B cell (primary cell): ENCODE data around the gene SERTAD2. TPM values are rescaled to one million over a fixed set of nuclear protein-coding genes. Genes with fewer than 3 reads are reported as not detected.

Experiments used
- ATAC-seq: fragments of 200-7000 bp; cut with Tn5 transposase; one replicate; pipeline ENCODE4 v1.10.0; 2021; ENCODE audit warnings: low read depth, mild to moderate bottlenecking, moderate number of reproducible peaks, moderate library complexity
- CTCF ChIA-PET: fragments of 350-600 bp; sonication (Branson Sonifier 250); formaldehyde crosslinking; loops from one replicate; lab custom pipeline; 2021; ENCODE audit warnings: antibody characterized with exemption, inconsistent platforms; lab: Charles Lee
- POLR2A ChIA-PET: fragments of 350-600 bp; sonication (Branson Sonifier 250); formaldehyde crosslinking; loops from one replicate; lab custom pipeline; 2021; ENCODE audit warnings: antibody characterized with exemption; lab: Charles Lee
- DNase-seq: peaks from one replicate; pipeline ENCODE4 v3.0.0; 2013
- H2AFZ ChIP-seq: 2 replicates; pipeline ENCODE4 v1.6.1; 2012; ENCODE audit warnings: mild to moderate bottlenecking, low read depth, low read length; ENCODE audit not compliant: insufficient read depth, poor library complexity, severe bottlenecking
- H3K27ac ChIP-seq, 2 donors: 1 replicate in 1 of 2; 2 replicates in 1 of 2; pipeline ENCODE4 v1.5.1; 2012 to 2013; ENCODE audit warnings: low read length in 2 of 2, mild to moderate bottlenecking in 2 of 2, moderate library complexity in 1 of 2
- H3K27me3 ChIP-seq, 4 experiments: fragments of 200-600 bp in 1 of 4; sonication (generic) in 1 of 4; replicated peaks in 1 of 4; 1 replicate in 2 of 4; 2 replicates in 2 of 4; pipeline versions ENCODE4 v1.6.1 to v1.7.0; 2013 to 2016; ENCODE audit warnings: low read length in 3 of 4, mild to moderate bottlenecking in 2 of 4, mixed read lengths in 1 of 4, moderate library complexity in 1 of 4; ENCODE audit not compliant: insufficient read depth in 4 of 4, control insufficient read depth in 3 of 4; ENCODE audit errors: control extremely low read depth in 1 of 4
- H3K36me3 ChIP-seq, 2 experiments: replicated peaks in 1 of 2; 1 replicate in 1 of 2; 2 replicates in 1 of 2; pipeline versions ENCODE4 v1.6.1 to v1.7.1; 2013; ENCODE audit warnings: low read length in 1 of 2; ENCODE audit not compliant: insufficient read depth in 2 of 2, control insufficient read depth in 1 of 2; ENCODE audit errors: control extremely low read depth in 1 of 2, extremely low read depth in 1 of 2
- H3K4me1 ChIP-seq, 2 donors: fragments of 200-600 bp in 1 of 2; sonication (generic) in 1 of 2; 1 replicate in 1 of 2; 2 replicates in 1 of 2; pipeline versions ENCODE4 v1.5.1 to v1.6.1; 2013 to 2017; ENCODE audit warnings: low read length in 2 of 2; ENCODE audit not compliant: control insufficient read depth in 2 of 2, insufficient read depth in 2 of 2
- H3K4me2 ChIP-seq: replicated peaks from 2 replicates; pipeline ENCODE3; 2012; ENCODE audit warnings: mild to moderate bottlenecking, low read depth, low read length; ENCODE audit not compliant: poor library complexity, severe bottlenecking
- H3K4me3 ChIP-seq, 5 experiments: fragments of 200-600 bp in 1 of 5; sonication (generic) in 1 of 5; 1 replicate in 3 of 5; 2 replicates in 2 of 5; pipeline versions ENCODE4 v1.5.1 to v1.7.0; 2011 to 2016; ENCODE audit warnings: low read length in 4 of 5, mild to moderate bottlenecking in 4 of 5, low read depth in 2 of 5, control low read depth in 1 of 5, moderate library complexity in 1 of 5; ENCODE audit not compliant: insufficient read depth in 1 of 5; ENCODE audit errors: control extremely low read depth in 1 of 5, extremely low read depth in 1 of 5
- H3K79me2 ChIP-seq: fragments of 200-600 bp; sonication (generic); one replicate; pipeline ENCODE4 v1.6.0; 2016; ENCODE audit warnings: low read length; ENCODE audit not compliant: control insufficient read depth, insufficient read depth
- H3K9ac ChIP-seq: fragments of 200-600 bp; sonication (generic); 2 replicates; pipeline ENCODE4 v1.6.1; 2017; ENCODE audit warnings: mild to moderate bottlenecking, low read length, moderate library complexity
- H3K9me3 ChIP-seq, 3 donors: one replicate each; pipeline versions ENCODE4 v1.6.1 to v1.7.1; 2013; ENCODE audit warnings: low read length in 2 of 3; ENCODE audit not compliant: control insufficient read depth in 2 of 3, insufficient read depth in 1 of 3; ENCODE audit errors: control extremely low read depth in 1 of 3
- H4K20me1 ChIP-seq: 2 replicates; pipeline ENCODE4 v1.6.0; 2012; ENCODE audit warnings: mild to moderate bottlenecking, low read length; ENCODE audit not compliant: insufficient read depth, control insufficient read depth, poor library complexity, severe bottlenecking
- H3K27ac Mint-ChIP-seq: one replicate; pipeline ENCODE4 v1.8.0; 2021; ENCODE audit warnings: mixed read lengths
- H3K27me3 Mint-ChIP-seq: one replicate; pipeline ENCODE4 v1.8.0; 2021; ENCODE audit warnings: mixed read lengths
- H3K4me1 Mint-ChIP-seq: one replicate; pipeline ENCODE4 v1.8.0; 2021; ENCODE audit warnings: mixed read lengths
- H3K4me3 Mint-ChIP-seq: one replicate; pipeline ENCODE4 v1.8.0; 2021; ENCODE audit warnings: mixed read lengths
- H3K9me3 Mint-ChIP-seq: one replicate; pipeline ENCODE4 v1.8.0; 2022; ENCODE audit warnings: mixed read lengths; ENCODE audit not compliant: insufficient read depth
- CTCF ChIP-seq: fragments of 200-600 bp; IDR thresholded peaks from one replicate; pipeline ENCODE4 v1.8.0; 2022; ENCODE audit warnings: antibody characterized with exemption, mild to moderate bottlenecking
- EZH2 ChIP-seq: IDR thresholded peaks from 2 replicates; pipeline ENCODE4 v1.6.1; 2012; ENCODE audit warnings: borderline replicate concordance, low read depth, mild to moderate bottlenecking, moderate library complexity, low read length; ENCODE audit not compliant: insufficient read depth, poor library complexity, severe bottlenecking
- WGBS: methylation state at CpG from one replicate; pipeline ENCODE4 v1.1.5; 2013; ENCODE audit warnings: missing lambda C conversion rate; ENCODE audit not compliant: insufficient coverage; 5-methylcytosine and 5-hydroxymethylcytosine counted together
- intact Hi-C: fragments of 100-400 bp; cut with micrococcal nuclease; formaldehyde crosslinking; loops from one replicate; pipeline ENCODE4 v1.10.0; 2022
- polyA plus RNA-seq: library from polyadenylated mRNA; depleted of rRNA; stranded (reverse); fragments of >200 nt; gene quantifications from 2 replicates; pipeline ENCODE4 v1.2.3, GENCODE V29; 2012
- total RNA-seq, 2 donors: library from RNA; stranded (reverse); fragments of 120-200 nt in 1 of 2; gene quantifications; 1 replicate in 1 of 2; 2 replicates in 1 of 2; pipeline versions ENCODE4 v1.2.3 to v1.2.4, GENCODE V29; 2013 to 2022

Gene SERTAD2
- total and polyA plus RNA-seq, 2 donors (not counting 1 experiment from before 2014, with no cell fraction given) = 49.5 to 66.8 TPM

- H3K27me3 ChIP-seq = no peaks in the 10 kb centered on the region
- peak overlapping the region; percentile 67 for H3K4me3 Mint-ChIP-seq
- H3K27ac Mint-ChIP-seq = no peak overlapping the region
- H3K4me3 ChIP-seq = peak overlapping the region in 2 of 5 experiments; percentile 29 to 41
- no peaks in the 10 kb centered on the region for H4K20me1 ChIP-seq
- intact Hi-C loops = loop anchor here (1.0 kb wide), 1 partner anchor 9 kb away; no protein-coding TSS in a partner anchor
- ChIA-PET CTCF (interaction anchor here (0.7 to 7.9 kb wide), 6 partner anchors 9 to 84 kb away, joined by 4 to 71 read pairs (median 8); partner anchors contain the start of gene SERTAD2), POLR2A (interaction anchor here (0.9 to 5.2 kb wide), 3 partner anchors 9 to 61 kb away, joined by 3 to 32 read pairs (median 5); partner anchors contain the start of gene SERTAD2)
- no peaks in the 10 kb centered on the region for H3K9me3 ChIP-seq
- peaks cover 46% of the 10 kb centered on the region for H3K4me1 Mint-ChIP-seq
- H3K9ac ChIP-seq = peak overlapping the region; percentile 46
- TF ChIP-seq EZH2 (no peak), CTCF (no peak)
- H3K9me3 Mint-ChIP-seq = no peaks in the 10 kb centered on the region
- ATAC-seq = peak; percentile 70
- peaks cover 46 to 52% of the 10 kb centered on the region in 2 donors for H3K4me1 ChIP-seq
- no peaks in the 10 kb centered on the region for H3K27me3 Mint-ChIP-seq
- no peaks in the 10 kb centered on the region for H3K36me3 ChIP-seq
- 10% methylated on average over 2 of the region's 3 CpGs for WGBS
- H3K4me2 ChIP-seq = peak overlapping the region; percentile 63
- peak overlapping the region; percentile 55 for H2AFZ ChIP-seq
- peak overlapping the region; percentile 66 to 81 for H3K27ac ChIP-seq
- peaks cover 40% of the 10 kb centered on the region for H3K79me2 ChIP-seq
- DNase-seq = no peak
These were observed 13.2 kb upstream of the SERTAD2 start for GRCh38 chr2:64666810-64667438.

DNA sequence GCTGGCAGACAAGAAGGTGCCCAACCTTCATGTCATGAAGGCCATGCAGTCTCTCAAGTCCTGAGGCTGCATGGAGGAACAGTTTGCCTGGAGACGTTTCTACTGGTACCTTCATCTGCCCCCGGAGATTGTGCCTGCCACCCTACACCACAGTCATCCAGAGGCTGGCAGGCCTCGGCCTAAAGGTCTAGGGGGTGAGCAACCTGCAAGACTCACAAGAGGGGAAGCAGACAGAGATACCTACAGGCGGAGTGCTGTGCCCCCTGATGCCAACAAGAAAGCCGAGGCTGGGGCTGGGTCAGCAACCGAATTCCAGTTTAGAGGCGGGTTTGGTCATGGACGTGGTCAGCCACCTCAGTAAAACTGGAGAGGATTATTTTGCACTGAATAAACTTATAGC, 12.0 kb upstream of the SERTAD2 start:
- H3K79me2 ChIP-seq = peaks cover 38% of the 10 kb centered on the region
- no peaks in the 10 kb centered on the region for H3K9me3 ChIP-seq
- no peaks in the 10 kb centered on the region for H3K36me3 ChIP-seq
- intact Hi-C loops = no loop called here
- no peak overlapping the region for H3K4me3 Mint-ChIP-seq
- no peak overlapping the region for H3K9ac ChIP-seq
- no peak overlapping the region for H3K4me2 ChIP-seq
- H3K27ac Mint-ChIP-seq = peak overlapping the region; percentile 83
- WGBS = 97% methylated on average over 5 of the region's 8 CpGs
- TF ChIP-seq EZH2 = no peak
- no peak for TF ChIP-seq CTCF
- no peaks in the 10 kb centered on the region for H3K27me3 Mint-ChIP-seq
- ChIA-PET CTCF (interaction anchor here (0.7 to 7.9 kb wide), 5 partner anchors 12 to 85 kb away, joined by 3 to 71 read pairs (median 6); partner anchors contain the start of gene SERTAD2), POLR2A (interaction anchor here (5.2 kb wide), 1 partner anchor 12 kb away, joined by 32 read pairs; the partner anchor contains the start of gene SERTAD2)
- no peak for DNase-seq
- H3K27me3 ChIP-seq = no peaks in the 10 kb centered on the region
- peaks cover 57 to 61% of the 10 kb centered on the region in 2 donors for H3K4me1 ChIP-seq
- ATAC-seq = no peak
- peaks cover 53% of the 10 kb centered on the region for H3K4me1 Mint-ChIP-seq
- no peak overlapping the region for H3K4me3 ChIP-seq
- H3K27ac ChIP-seq = peak overlapping the region in 1 of 2 donors; percentile 38
- no peak overlapping the region for H2AFZ ChIP-seq
- no peaks in the 10 kb centered on the region for H3K9me3 Mint-ChIP-seq
- H4K20me1 ChIP-seq = no peaks in the 10 kb centered on the region
